ENCODE results near the gene OR4C3. TPM values are rescaled to one million over a fixed set of nuclear protein-coding genes. Genes with fewer than 3 reads are reported as not detected.
"Not testable (repeated sequence)": the region's sequence is repeated elsewhere in the genome, so short reads cannot be mapped to it uniquely, and the experiment has no call there.

Gene OR4C3
- not detected for total RNA-seq

DNA sequence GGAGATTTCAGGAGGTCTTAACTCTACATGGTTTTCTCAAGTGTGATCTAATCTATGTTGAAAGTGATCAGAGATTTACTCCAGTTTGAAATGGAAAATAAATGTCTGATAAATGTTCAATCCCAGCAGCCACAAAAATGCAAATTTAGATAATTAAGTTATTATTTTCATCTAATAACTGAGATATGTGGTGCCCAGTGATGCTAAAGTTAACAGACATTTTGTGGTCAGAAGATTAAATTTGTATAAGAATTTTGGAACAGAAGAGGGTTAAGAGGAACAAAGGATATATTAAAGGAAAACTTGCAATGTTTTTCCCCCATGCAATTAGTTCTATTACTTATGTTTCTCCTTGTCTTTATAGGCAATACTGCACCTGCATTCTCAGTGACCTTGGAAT lies at the start of gene OR4C3:
TSS of gene OR4C3 (plus strand) at position 301 of the 400 bp plus-strand sequence. CDS start 102 bp downstream, outside the sequence.
- peaks cover 18% of the 10 kb centered on the region for H3K4me1 Mint-ChIP-seq (ENCODE audit: low read depth)
- H3K9me3 Mint-ChIP-seq; ATAC-seq; H3K36me3 Mint-ChIP-seq (ENCODE audit: insufficient read depth); H3K4me3 Mint-ChIP-seq; DNase-seq; H3K27me3 Mint-ChIP-seq (ENCODE audit: low read depth): not testable (repeated sequence)

GRCh38 chr11:48305923-48306322 lies 18.8 kb upstream of the OR4C3 start, which contains the start of gene OR4S1:
OR4S1 (plus strand) TSS chr11:48306223; CDS start chr11:48306223, 0 bp downstream.
- Mint-ChIP-seq H3K9me3 (no peaks in the 10 kb centered on the region), H3K36me3 (ENCODE audit: insufficient read depth) (no peaks in the 10 kb centered on the region)
- no peak for ATAC-seq

GRCh38 chr11:48307760-48308386 lies 16.8 kb upstream of the OR4C3 start:
- Mint-ChIP-seq H3K4me1 (ENCODE audit: low read depth) (peaks cover 4% of the 10 kb centered on the region), H3K36me3 (ENCODE audit: insufficient read depth) (no peaks in the 10 kb centered on the region), H3K4me3 (no peak overlapping the region), H3K27me3 (ENCODE audit: low read depth) (peaks cover 9% of the 10 kb centered on the region), H3K9me3 (no peaks in the 10 kb centered on the region)
- ATAC-seq (peak in 1 of 2 donors; percentile 53), DNase-seq (peak; percentile 37)

More at GRCh38 chr11:48305923-48306322, 18.8 kb upstream of the OR4C3 start, which contains the start of gene OR4S1:
- H3K4me3 Mint-ChIP-seq, result no peak within 1 kb of the TSS
- no peak for DNase-seq
- H3K4me1 Mint-ChIP-seq (ENCODE audit: low read depth), result peaks cover 4% of the 10 kb centered on the region
- H3K27me3 Mint-ChIP-seq (ENCODE audit: low read depth), result peaks cover 9% of the 10 kb centered on the region

DNA sequence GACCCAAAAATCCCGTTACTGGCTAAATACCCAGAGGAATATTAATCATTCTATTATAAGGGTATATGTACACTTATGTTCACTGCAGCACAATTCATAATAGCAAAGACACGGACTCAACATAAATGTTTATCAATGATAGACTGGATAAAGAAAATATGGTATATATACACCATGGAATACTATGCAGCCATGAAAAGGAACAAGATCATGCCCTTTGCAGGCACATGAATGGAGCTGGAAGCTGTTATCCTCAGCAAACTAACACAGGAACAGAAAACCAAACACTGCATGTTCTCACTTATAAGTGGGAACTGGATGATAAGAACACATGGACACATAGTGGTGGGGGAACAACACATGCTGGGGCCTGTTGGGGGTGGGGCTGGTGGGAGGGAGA lies 11.1 kb upstream of the OR4C3 start:
- H3K27me3 Mint-ChIP-seq (ENCODE audit: low read depth); H3K36me3 Mint-ChIP-seq (ENCODE audit: insufficient read depth); H3K4me1 Mint-ChIP-seq (ENCODE audit: low read depth); H3K9me3 Mint-ChIP-seq; ATAC-seq; H3K4me3 Mint-ChIP-seq; DNase-seq: not testable (repeated sequence)

- not testable (repeated sequence) for H3K4me1 Mint-ChIP-seq (ENCODE audit: low read depth); ATAC-seq; H3K4me3 Mint-ChIP-seq; H3K27me3 Mint-ChIP-seq (ENCODE audit: low read depth); H3K9me3 Mint-ChIP-seq; DNase-seq; H3K36me3 Mint-ChIP-seq (ENCODE audit: insufficient read depth)
Measured at GRCh38 chr11:48319813-48320212, 4.9 kb upstream of the OR4C3 start.

- ATAC-seq (no peak), DNase-seq (no peak)
- H3K4me1 Mint-ChIP-seq (ENCODE audit: low read depth), result peaks cover 29% of the 10 kb centered on the region
- peaks cover 4% of the 10 kb centered on the region for H3K36me3 Mint-ChIP-seq (ENCODE audit: insufficient read depth)
- H3K9me3 Mint-ChIP-seq, result peaks cover 11% of the 10 kb centered on the region
- no peaks in the 10 kb centered on the region for H3K27me3 Mint-ChIP-seq (ENCODE audit: low read depth)
- H3K4me3 Mint-ChIP-seq, result no peak overlapping the region
Measured at GRCh38 chr11:48341466-48341865, 16.7 kb downstream of the OR4C3 start.

DNA sequence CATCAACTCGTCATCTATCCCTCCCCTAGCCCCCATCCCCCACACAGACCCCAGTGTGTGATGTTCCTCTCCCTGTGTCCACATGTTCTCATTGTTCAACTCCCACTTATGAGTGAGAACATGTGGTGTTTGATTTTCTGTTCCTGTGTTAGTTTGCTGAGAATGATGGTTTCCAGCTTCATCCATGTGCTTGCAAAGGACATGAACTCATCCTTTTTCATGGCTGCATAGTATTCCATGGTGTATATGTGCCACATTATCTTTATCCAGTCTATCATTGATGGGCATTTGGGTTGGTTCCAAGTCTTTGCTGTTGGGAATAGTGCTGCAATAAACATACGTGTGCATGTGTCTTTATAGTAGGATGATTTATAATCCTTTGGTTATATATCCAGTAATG lies 17.8 kb downstream of the OR4C3 start:
- ATAC-seq; DNase-seq; H3K27me3 Mint-ChIP-seq (ENCODE audit: low read depth); H3K4me3 Mint-ChIP-seq; H3K36me3 Mint-ChIP-seq (ENCODE audit: insufficient read depth): not testable (repeated sequence)
- H3K9me3 Mint-ChIP-seq, result peaks cover 20% of the 10 kb centered on the region
- peaks cover 36% of the 10 kb centered on the region for H3K4me1 Mint-ChIP-seq (ENCODE audit: low read depth)

DNA sequence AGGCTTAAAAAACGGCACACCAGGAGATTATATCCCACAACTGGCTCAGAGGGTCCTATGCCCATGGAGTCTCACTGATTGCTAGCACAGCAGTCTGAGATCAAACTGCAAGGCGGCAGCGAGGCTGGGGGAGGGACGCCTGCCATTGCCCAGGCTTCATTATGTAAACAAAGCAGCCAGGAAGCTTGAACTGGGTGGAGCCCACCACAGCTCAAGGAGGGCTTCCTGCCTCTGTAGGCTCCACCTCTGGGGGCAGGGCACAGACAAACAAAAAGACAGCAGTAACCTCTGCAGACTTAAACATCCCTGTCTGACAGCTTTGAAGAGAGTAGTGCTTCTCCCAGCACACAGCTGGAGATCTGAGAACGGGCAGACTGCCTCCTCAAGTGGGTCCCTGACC lies 21.6 kb downstream of the OR4C3 start:
- H3K4me3 Mint-ChIP-seq; DNase-seq; H3K36me3 Mint-ChIP-seq (ENCODE audit: insufficient read depth); ATAC-seq; H3K27me3 Mint-ChIP-seq (ENCODE audit: low read depth): not testable (repeated sequence)
- Mint-ChIP-seq H3K9me3 (peaks cover 30% of the 10 kb centered on the region), H3K4me1 (ENCODE audit: low read depth) (peaks cover 29% of the 10 kb centered on the region)

- DNase-seq, result no peak
- no peak for ATAC-seq
- H3K27me3 Mint-ChIP-seq (ENCODE audit: low read depth), result no peaks in the 10 kb centered on the region
- no peak overlapping the region for H3K4me3 Mint-ChIP-seq
- no peaks in the 10 kb centered on the region for H3K36me3 Mint-ChIP-seq (ENCODE audit: insufficient read depth)
- peaks cover 16% of the 10 kb centered on the region for H3K9me3 Mint-ChIP-seq
- no peaks in the 10 kb centered on the region for H3K4me1 Mint-ChIP-seq (ENCODE audit: low read depth)
Measured at GRCh38 chr11:48354013-48354412, 29.3 kb downstream of the OR4C3 start.

GRCh38 chr11:48354677-48355076 lies 30.0 kb downstream of the OR4C3 start:
- Mint-ChIP-seq H3K9me3 (peaks cover 12% of the 10 kb centered on the region), H3K4me1 (ENCODE audit: low read depth) (no peaks in the 10 kb centered on the region), H3K36me3 (ENCODE audit: insufficient read depth) (no peaks in the 10 kb centered on the region), H3K27me3 (ENCODE audit: low read depth) (no peaks in the 10 kb centered on the region), H3K4me3 (no peak overlapping the region)
- DNase-seq (no peak), ATAC-seq (no peak)

DNA sequence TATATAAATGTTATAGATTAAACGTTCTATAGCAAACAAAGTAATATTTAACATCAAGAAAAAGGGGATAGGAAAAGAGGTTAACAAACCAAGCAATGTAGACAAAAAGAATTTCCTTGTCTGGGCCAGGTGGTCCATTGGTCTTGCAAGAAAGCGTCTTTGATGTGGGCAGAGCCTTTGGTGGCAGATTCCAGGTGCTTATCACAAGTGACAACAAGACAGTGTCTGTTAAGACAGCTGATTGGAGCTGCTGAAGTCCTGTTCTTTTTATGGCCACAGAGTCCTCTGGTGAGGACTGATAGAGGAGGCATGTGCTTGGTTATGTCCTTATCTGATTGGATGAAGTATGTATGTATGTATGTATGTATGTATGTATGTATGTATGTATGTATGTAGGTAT lies 36.6 kb downstream of the OR4C3 start:
- H3K27me3 Mint-ChIP-seq (ENCODE audit: low read depth); H3K4me3 Mint-ChIP-seq; H3K36me3 Mint-ChIP-seq (ENCODE audit: insufficient read depth); ATAC-seq; DNase-seq; H3K4me1 Mint-ChIP-seq (ENCODE audit: low read depth): not testable (repeated sequence)
- peaks cover 19% of the 10 kb centered on the region for H3K9me3 Mint-ChIP-seq

DNA sequence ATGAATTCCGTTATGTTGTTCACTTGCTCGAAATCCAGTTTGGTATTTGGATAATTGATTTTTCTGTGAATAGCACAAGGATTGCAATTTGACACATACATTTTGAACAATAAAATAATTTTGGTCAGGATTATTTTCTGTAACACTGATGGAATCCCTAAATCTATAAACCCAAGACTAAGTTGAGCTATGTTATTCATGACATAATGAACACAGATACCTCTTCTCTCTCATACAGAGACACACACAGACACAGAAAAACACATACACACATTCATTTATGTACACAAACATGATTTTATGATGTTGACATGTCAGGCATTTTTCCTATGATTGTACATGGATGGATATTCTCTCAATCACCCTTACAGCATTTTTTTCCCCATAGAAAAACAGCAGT lies 41.6 kb downstream of the OR4C3 start, which contains the start of gene OR4C5:
TSS of gene OR4C5 (minus strand) at position 101 of the 400 bp plus-strand sequence. CDS start at position 101, 0 bp downstream.
- no peaks in the 10 kb centered on the region for H3K9me3 Mint-ChIP-seq
- H3K4me1 Mint-ChIP-seq (ENCODE audit: low read depth), result no peaks in the 10 kb centered on the region
- no peaks in the 10 kb centered on the region for H3K36me3 Mint-ChIP-seq (ENCODE audit: insufficient read depth)
- no peaks in the 10 kb centered on the region for H3K27me3 Mint-ChIP-seq (ENCODE audit: low read depth)
- ATAC-seq (no peak), DNase-seq (no peak)
- no peak within 1 kb of the TSS for H3K4me3 Mint-ChIP-seq

Other genes with a start within 250 kb of the OR4C3 start
- not detected for gene OR4B1, start 108.1 kb upstream of the OR4C3 start, total RNA-seq
- not detected for gene OR4X2, start 79.8 kb upstream of the OR4C3 start, total RNA-seq
- gene OR4X1, start 61.1 kb upstream of the OR4C3 start, total RNA-seq, result not detected
- not detected for gene OR4S1, start 18.7 kb upstream of the OR4C3 start, total RNA-seq
- gene OR4C5, start 41.5 kb downstream of the OR4C3 start, total RNA-seq, result not detected
- gene OR4A47, start 163.9 kb downstream of the OR4C3 start, total RNA-seq, result not detected

Measured in activated T-cell treated with anti-CD3 and anti-CD28 coated beads, Interleukin-2, amount 50 U/mL, for 4 hours (primary cell).